KMS-11 (cell line): ENCODE data around the gene SCAMP1.

Experiments
- H2AFZ ChIP-seq: fragments of 200-600 bp; sonication (generic); 2 replicates; pipeline ENCODE4 v1.6.1; 2016; ENCODE audit warnings: antibody characterized with exemption, mixed run types, low read depth
- H3K27ac ChIP-seq: fragments of 200-600 bp; sonication (generic); 2 replicates; pipeline ENCODE4 v1.6.1; 2016; ENCODE audit warnings: mild to moderate bottlenecking, mixed run types
- H3K27me3 ChIP-seq: fragments of 200-600 bp; sonication (generic); 2 replicates; pipeline ENCODE4 v1.6.1; 2017; ENCODE audit warnings: mild to moderate bottlenecking, low read depth, mixed run types, moderate library complexity; ENCODE audit not compliant: insufficient read depth
- H3K36me3 ChIP-seq: fragments of 200-600 bp; sonication (generic); 2 replicates; pipeline ENCODE4 v1.6.1; 2017; ENCODE audit warnings: mild to moderate bottlenecking, mixed run types; ENCODE audit not compliant: insufficient read depth
- H3K4me1 ChIP-seq: fragments of 200-600 bp; sonication (generic); 2 replicates; pipeline ENCODE4 v1.6.1; 2016; ENCODE audit warnings: mild to moderate bottlenecking, low read depth, mixed run types; ENCODE audit not compliant: poor library complexity, severe bottlenecking
- H3K4me2 ChIP-seq: fragments of 200-600 bp; sonication (generic); 2 replicates; pipeline ENCODE4 v1.7.0; 2016; ENCODE audit warnings: mild to moderate bottlenecking, mixed run types
- H3K4me3 ChIP-seq: fragments of 200-600 bp; sonication (generic); IDR thresholded peaks from 2 replicates; pipeline ENCODE4 v1.6.1; 2017; ENCODE audit warnings: low read depth, low read length, mixed read lengths; ENCODE audit not compliant: insufficient read depth
- H3K79me2 ChIP-seq: fragments of 200-600 bp; sonication (generic); 2 replicates; pipeline ENCODE4 v1.6.1; 2016; ENCODE audit warnings: low read depth, mixed run types; ENCODE audit not compliant: insufficient read depth
- H3K9ac ChIP-seq: fragments of 200-600 bp; sonication (generic); 2 replicates; pipeline ENCODE4 v1.6.1; 2016; ENCODE audit warnings: mild to moderate bottlenecking, mixed run types
- H4K20me1 ChIP-seq: fragments of 200-600 bp; sonication (generic); 2 replicates; pipeline ENCODE4 v1.6.1; 2016; ENCODE audit warnings: mild to moderate bottlenecking, mixed run types; ENCODE audit not compliant: insufficient read depth
- TF ChIP-seq, protein P1 (sequence below): fragments of 200-600 bp; sonication (generic); conservative IDR thresholded peaks from 2 replicates; pipeline ENCODE4 v1.6.1; 2017; ENCODE audit warnings: low read depth, mild to moderate bottlenecking, antibody characterized with exemption, low read length, moderate library complexity, mixed read lengths

The SCAMP1 gene

DNA sequence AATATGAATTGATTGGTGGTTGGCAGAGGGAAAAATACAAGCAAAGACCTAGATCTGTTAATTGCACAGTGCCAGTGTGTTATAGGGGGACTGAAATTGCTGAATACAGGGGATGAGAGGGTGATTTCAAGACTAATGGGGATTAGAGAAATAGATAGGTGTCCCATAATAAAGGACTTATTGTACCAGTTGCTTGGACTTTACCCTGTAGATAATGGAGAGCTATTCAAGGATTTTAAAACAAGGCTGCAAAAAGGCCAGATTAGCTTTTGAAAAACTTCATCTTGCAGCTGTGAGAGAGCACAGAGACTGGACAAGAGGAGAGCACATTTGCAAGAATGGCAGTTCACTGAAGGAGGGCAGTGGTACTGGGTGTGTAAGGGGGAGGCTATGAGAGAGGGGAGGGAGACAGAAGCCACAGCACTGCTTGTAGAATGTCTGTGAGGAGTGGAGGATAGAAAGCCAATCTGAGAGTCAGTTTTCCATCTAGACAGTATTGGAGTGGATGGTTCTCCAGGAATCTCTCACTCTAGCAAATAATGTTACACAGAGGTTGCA is 28.8 kb upstream of the SCAMP1 start:
- Histone ChIP-seq H3K9ac (no peak overlapping the region), H3K4me2 (no peak overlapping the region), H3K36me3 (no peaks in the 10 kb centered on the region), H3K27ac (no peak overlapping the region), H3K27me3 (no peaks in the 10 kb centered on the region), H2AFZ (no peak overlapping the region), H3K4me1 (no peaks in the 10 kb centered on the region), H4K20me1 (no peaks in the 10 kb centered on the region), H3K79me2 (no peaks in the 10 kb centered on the region), H3K4me3 (no peak overlapping the region)
- TF ChIP-seq, protein P1, sequence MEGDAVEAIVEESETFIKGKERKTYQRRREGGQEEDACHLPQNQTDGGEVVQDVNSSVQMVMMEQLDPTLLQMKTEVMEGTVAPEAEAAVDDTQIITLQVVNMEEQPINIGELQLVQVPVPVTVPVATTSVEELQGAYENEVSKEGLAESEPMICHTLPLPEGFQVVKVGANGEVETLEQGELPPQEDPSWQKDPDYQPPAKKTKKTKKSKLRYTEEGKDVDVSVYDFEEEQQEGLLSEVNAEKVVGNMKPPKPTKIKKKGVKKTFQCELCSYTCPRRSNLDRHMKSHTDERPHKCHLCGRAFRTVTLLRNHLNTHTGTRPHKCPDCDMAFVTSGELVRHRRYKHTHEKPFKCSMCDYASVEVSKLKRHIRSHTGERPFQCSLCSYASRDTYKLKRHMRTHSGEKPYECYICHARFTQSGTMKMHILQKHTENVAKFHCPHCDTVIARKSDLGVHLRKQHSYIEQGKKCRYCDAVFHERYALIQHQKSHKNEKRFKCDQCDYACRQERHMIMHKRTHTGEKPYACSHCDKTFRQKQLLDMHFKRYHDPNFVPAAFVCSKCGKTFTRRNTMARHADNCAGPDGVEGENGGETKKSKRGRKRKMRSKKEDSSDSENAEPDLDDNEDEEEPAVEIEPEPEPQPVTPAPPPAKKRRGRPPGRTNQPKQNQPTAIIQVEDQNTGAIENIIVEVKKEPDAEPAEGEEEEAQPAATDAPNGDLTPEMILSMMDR = no peak

DNA sequence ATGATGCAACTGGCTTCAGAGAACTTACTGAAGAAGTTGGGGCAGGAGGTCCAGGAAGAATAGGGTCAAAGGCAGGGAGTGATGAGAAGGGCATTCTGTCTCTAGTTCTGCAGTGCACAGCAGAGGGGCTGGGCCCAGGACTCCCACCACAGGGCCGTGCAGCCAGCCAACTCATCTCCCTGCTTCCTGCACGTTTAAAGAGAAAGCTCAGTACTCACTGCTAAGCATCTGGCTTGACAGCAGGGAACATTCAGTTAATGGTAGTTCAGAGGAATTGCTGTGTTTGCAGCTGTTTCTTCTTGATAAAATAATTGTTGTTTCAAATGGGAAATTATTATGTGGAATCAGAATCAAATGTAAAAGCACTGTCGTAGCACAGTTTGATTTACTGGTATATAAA is 25.6 kb upstream of the SCAMP1 start:
- H3K4me2 ChIP-seq = no peak overlapping the region
- H4K20me1 ChIP-seq = no peaks in the 10 kb centered on the region
- no peak overlapping the region for H2AFZ ChIP-seq
- no peaks in the 10 kb centered on the region for H3K79me2 ChIP-seq
- no peak overlapping the region for H3K27ac ChIP-seq
- H3K9ac ChIP-seq = no peak overlapping the region
- TF ChIP-seq, protein P1 = no peak
- H3K4me1 ChIP-seq = no peaks in the 10 kb centered on the region
- no peaks in the 10 kb centered on the region for H3K36me3 ChIP-seq
- no peak overlapping the region for H3K4me3 ChIP-seq
- no peaks in the 10 kb centered on the region for H3K27me3 ChIP-seq

DNA sequence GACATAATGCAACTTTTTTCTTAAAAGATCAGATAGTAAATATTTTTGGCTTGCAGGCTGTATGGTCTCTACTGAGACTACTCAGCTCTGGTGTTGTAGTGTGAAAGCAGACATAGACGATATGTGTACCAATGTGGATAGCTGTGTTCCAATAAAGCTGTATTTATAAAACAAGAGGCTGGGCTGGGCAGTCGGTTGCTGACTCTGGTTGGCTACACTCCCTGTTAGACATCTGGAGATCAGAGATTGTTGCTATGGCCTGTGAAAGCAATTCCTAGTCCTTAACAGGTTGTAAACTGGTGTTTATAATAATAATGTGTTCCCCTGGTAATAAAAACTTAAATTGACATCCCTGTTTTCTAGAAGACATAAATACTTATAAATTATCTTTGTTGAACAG is 24.4 kb upstream of the SCAMP1 start:
- no peaks in the 10 kb centered on the region for H3K36me3 ChIP-seq
- H3K4me2 ChIP-seq = no peak overlapping the region

DNA sequence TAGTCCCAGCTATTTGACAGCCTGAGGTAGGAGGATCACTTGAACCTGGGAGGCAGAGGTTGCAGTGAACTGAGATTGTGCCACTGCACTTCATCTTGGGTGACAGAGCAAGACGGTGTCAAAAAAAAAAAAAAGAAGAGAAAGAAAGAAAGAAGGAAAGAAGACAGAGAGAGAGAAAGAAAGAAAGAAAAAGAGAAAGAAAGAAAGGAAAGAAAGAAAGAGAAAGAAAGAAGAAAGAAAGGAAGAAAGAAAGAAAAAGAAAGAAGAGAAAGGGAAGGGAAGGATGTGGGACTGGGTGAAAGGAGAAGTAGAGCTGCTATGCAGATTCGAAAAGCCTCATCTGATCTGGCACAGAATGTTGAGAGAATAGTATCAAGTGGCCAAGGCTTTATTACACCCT is 23.7 kb upstream of the SCAMP1 start:
- H3K4me3 ChIP-seq = no peak overlapping the region
- no peaks in the 10 kb centered on the region for H3K27me3 ChIP-seq
- no peaks in the 10 kb centered on the region for H3K4me1 ChIP-seq
- H3K9ac ChIP-seq = no peak overlapping the region
- no peak overlapping the region for H2AFZ ChIP-seq
- H3K36me3 ChIP-seq = no peaks in the 10 kb centered on the region
- TF ChIP-seq, protein P1 = no peak
- H4K20me1 ChIP-seq = no peaks in the 10 kb centered on the region
- no peak overlapping the region for H3K4me2 ChIP-seq
- H3K79me2 ChIP-seq = no peaks in the 10 kb centered on the region
- no peak overlapping the region for H3K27ac ChIP-seq

More for the DNA sequence above, 24.4 kb upstream of the SCAMP1 start:
- no peaks in the 10 kb centered on the region for H3K27me3 ChIP-seq
- H2AFZ ChIP-seq = no peak overlapping the region
- no peaks in the 10 kb centered on the region for H4K20me1 ChIP-seq
- H3K79me2 ChIP-seq = no peaks in the 10 kb centered on the region
- TF ChIP-seq, protein P1 = no peak
- no peaks in the 10 kb centered on the region for H3K4me1 ChIP-seq
- no peak overlapping the region for H3K27ac ChIP-seq
- no peak overlapping the region for H3K9ac ChIP-seq
- H3K4me3 ChIP-seq = no peak overlapping the region
